HepG2 (cell line): ENCODE data around the gene CDA. TPM values are rescaled to one million over a fixed set of nuclear protein-coding genes. Genes with fewer than 3 reads are reported as not detected.

ENCODE experiments used
- ATF4 ChIP-seq, 2 experiments: fragments of 450-650 bp in 1 of 2; sonication (generic) in 1 of 2; formaldehyde crosslinking; IDR thresholded peaks; 2 replicates each; pipeline versions ENCODE4 v1.5.0 to v1.8.0; 2020 to 2022; ENCODE audit warnings: mild to moderate bottlenecking in 1 of 2, missing genetic modification reagents in 1 of 2
- CREB1 ChIP-seq, 2 experiments: fragments of 450-650 bp in 1 of 2; IDR thresholded peaks; 2 replicates each; pipeline ENCODE4 v1.6.1; 2016 to 2017; ENCODE audit warnings: control low read depth in 1 of 2, mild to moderate bottlenecking in 1 of 2, missing compliant biosample characterization in 1 of 2, missing genetic modification characterization in 1 of 2
- CREM ChIP-seq, 2 experiments: sonication (generic) in 1 of 2; formaldehyde crosslinking in 1 of 2; IDR thresholded peaks; 2 replicates each; pipeline versions ENCODE4 v1.4.0 to v1.6.1; 2016 to 2020; ENCODE audit warnings: antibody characterized with exemption in 1 of 2, mild to moderate bottlenecking in 1 of 2, missing genetic modification reagents in 1 of 2
- GATA4 ChIP-seq: sonication (generic); IDR thresholded peaks from 2 replicates; pipeline ENCODE4 v1.6.1; 2016; ENCODE audit warnings: antibody characterized with exemption, low read depth, borderline replicate concordance
- GMEB1 ChIP-seq: sonication (generic); formaldehyde crosslinking; IDR thresholded peaks from 2 replicates; pipeline ENCODE4 v1.5.1; 2020; ENCODE audit warnings: missing genetic modification reagents, mild to moderate bottlenecking, borderline replicate concordance
- HNF4A ChIP-seq: sonication (generic); formaldehyde crosslinking; IDR thresholded peaks from 2 replicates; pipeline ENCODE4 v1.4.0; 2020; ENCODE audit warnings: missing genetic modification reagents
- MTA3 ChIP-seq: sonication (generic); formaldehyde crosslinking; IDR thresholded peaks from 2 replicates; pipeline ENCODE4 v1.4.0; 2020; ENCODE audit warnings: missing genetic modification reagents
- MTERF4 ChIP-seq: sonication (generic); formaldehyde crosslinking; IDR thresholded peaks from 2 replicates; pipeline ENCODE4 v1.8.0; 2023; ENCODE audit warnings: mild to moderate bottlenecking, missing genetic modification reagents
- MYPOP ChIP-seq: sonication (generic); formaldehyde crosslinking; IDR thresholded peaks from 2 replicates; pipeline ENCODE4 v1.8.1; 2023; ENCODE audit warnings: mild to moderate bottlenecking, moderate library complexity, missing genetic modification reagents
- NR2C2 ChIP-seq: sonication (generic); formaldehyde crosslinking; IDR thresholded peaks from 2 replicates; pipeline ENCODE4 v1.4.0; 2020; ENCODE audit warnings: missing genetic modification reagents, mild to moderate bottlenecking, moderate library complexity, borderline replicate concordance
- PITX1 ChIP-seq: sonication (generic); formaldehyde crosslinking; IDR thresholded peaks from 2 replicates; pipeline ENCODE4 v1.5.1; 2020; ENCODE audit warnings: mild to moderate bottlenecking, missing genetic modification reagents
- SATB2 ChIP-seq: sonication (generic); formaldehyde crosslinking; IDR thresholded peaks from 2 replicates; pipeline ENCODE4 v1.5.0; 2020; ENCODE audit warnings: missing genetic modification reagents
- XBP1 ChIP-seq: sonication (generic); formaldehyde crosslinking; IDR thresholded peaks from 2 replicates; pipeline ENCODE4 v1.5.0; 2020; ENCODE audit warnings: missing genetic modification reagents
- ZBTB21 ChIP-seq: sonication (generic); formaldehyde crosslinking; IDR thresholded peaks from 2 replicates; pipeline ENCODE4 v1.4.0; 2020; ENCODE audit warnings: missing genetic modification reagents
- ZBTB3 ChIP-seq: sonication (generic); formaldehyde crosslinking; IDR thresholded peaks from 2 replicates; pipeline ENCODE4 v1.4.0; 2020; ENCODE audit warnings: low read depth, mild to moderate bottlenecking, moderate library complexity, missing genetic modification reagents, borderline replicate concordance
- ZMYM3 ChIP-seq: sonication (generic); formaldehyde crosslinking; IDR thresholded peaks from 2 replicates; pipeline ENCODE4 v1.5.1; 2020; ENCODE audit warnings: mild to moderate bottlenecking, missing genetic modification reagents
- ZNF121 ChIP-seq: sonication (generic); formaldehyde crosslinking; IDR thresholded peaks from 2 replicates; pipeline ENCODE4 v1.5.0; 2020; ENCODE audit warnings: mild to moderate bottlenecking, missing genetic modification reagents
- ZNF205 ChIP-seq: IDR thresholded peaks from 2 replicates; pipeline ENCODE4 v1.6.1; 2018; ENCODE audit warnings: missing biosample characterization, missing genetic modification reagents
- ZNF326 ChIP-seq: sonication (generic); formaldehyde crosslinking; IDR thresholded peaks from 2 replicates; pipeline ENCODE4 v1.4.0; 2020; ENCODE audit warnings: missing genetic modification reagents, borderline replicate concordance
- ZNF343 ChIP-seq: sonication (generic); formaldehyde crosslinking; IDR thresholded peaks from 2 replicates; pipeline ENCODE4 v1.4.0; 2020; ENCODE audit warnings: mild to moderate bottlenecking, missing genetic modification reagents
- ZNF652 ChIP-seq: IDR thresholded peaks from 2 replicates; pipeline ENCODE4 v1.6.1; 2016; ENCODE audit warnings: low read depth, borderline replicate concordance
- ZNF703 ChIP-seq: sonication (generic); formaldehyde crosslinking; IDR thresholded peaks from 2 replicates; pipeline ENCODE4 v1.5.1; 2020; ENCODE audit warnings: missing genetic modification reagents, mild to moderate bottlenecking, moderate library complexity, borderline replicate concordance
- ZSCAN30 ChIP-seq: sonication (generic); formaldehyde crosslinking; IDR thresholded peaks from 2 replicates; pipeline ENCODE4 v1.5.0; 2020; ENCODE audit warnings: mild to moderate bottlenecking, missing genetic modification reagents
- ZUFSP ChIP-seq: sonication (generic); formaldehyde crosslinking; IDR thresholded peaks from 2 replicates; pipeline ENCODE4 v1.9.0; 2021; ENCODE audit warnings: missing genetic modification reagents, mild to moderate bottlenecking, borderline replicate concordance
- polyA plus RNA-seq, 8 experiments: library from polyadenylated mRNA; depleted of rRNA in 3 of 8; stranded (reverse) in 7 of 8; unstranded in 1 of 8; fragments of >200 nt; fragmentation: Illumina TruSeq in 4 of 8; extraction: Trizol in 4 of 8; gene quantifications; 2 replicates each; pipeline versions ENCODE4 v1.2.1 to v1.2.3, GENCODE V29; 2011 to 2016; ENCODE audit warnings: low read depth in 4 of 8, missing spikeins in 1 of 8, mixed read lengths in 1 of 8; ENCODE audit not compliant: insufficient read depth in 1 of 8
- total RNA-seq, 5 experiments: library from RNA; depleted of rRNA; stranded (reverse); fragments of >200 nt; fragmentation: Illumina TruSeq; extraction: Trizol; gene quantifications; 2 replicates each; pipeline ENCODE4 v1.2.3, GENCODE V29; 2016; ENCODE audit warnings: low read depth in 1 of 5

Gene CDA
- total and polyA plus RNA-seq, 2 of the 13 experiments (the other 11 are each of a cell fraction or from before 2014, with no cell fraction given), result 0.66 to 2.1 TPM

- TF ChIP-seq NR2C2 (CRISPR knock-in tag) (peak; percentile 35; the same call in 1 of the 2 replicates), PITX1 (CRISPR knock-in tag) (no peak), ZNF343 (no peak), CREB1 (IDR thresholded peaks at IDR 0.05) (peak; percentile 89), CREB1 (CRISPR knock-in tag; IDR thresholded peaks at IDR 0.05) (peak; percentile 82; the same call in 1 of the 2 replicates), MYPOP (CRISPR knock-in tag) (no peak; the same call in 1 of the 2 replicates), HNF4A (CRISPR knock-in tag) (peak; percentile 37; the same call in 1 of the 2 replicates), ZMYM3 (CRISPR knock-in tag) (no peak), CREM (IDR thresholded peaks at IDR 0.05) (peak; percentile 28; the same call in 1 of the 2 replicates), CREM (CRISPR knock-in tag; IDR thresholded peaks at IDR 0.05) (no peak), ZNF121 (CRISPR knock-in tag) (no peak), ZUFSP (CRISPR knock-in tag) (no peak), MTERF4 (no peak), ZBTB3 (CRISPR knock-in tag) (no peak), ZNF703 (CRISPR knock-in tag) (no peak), SATB2 (CRISPR knock-in tag) (no peak), ZNF326 (CRISPR knock-in tag) (no peak), MTA3 (CRISPR knock-in tag) (no peak), GATA4 (no peak), ATF4 (CRISPR knock-in tag; IDR thresholded peaks at IDR 0.05) (peak in 1 of 2 experiments; percentile 67; a peak in 2 of 4 replicates), XBP1 (CRISPR knock-in tag) (no peak), ZBTB21 (0 out of 2 replicates have a peak, but pooled peaks have one; percentile 53), ZSCAN30 (CRISPR knock-in tag) (no peak), ZNF205 (CRISPR knock-in tag) (no peak), GMEB1 (CRISPR knock-in tag) (no peak), ZNF652 (peak; percentile 7; the same call in 1 of the 2 replicates)
These were observed 1.4 kb downstream of the CDA start (continued) for GRCh38 chr1:20590306-20590777.
